HepG2 (cell line): ENCODE results near the gene ZMYND10. TPM values are rescaled to one million over a fixed set of nuclear protein-coding genes. Genes with fewer than 3 reads are reported as not detected.
A peak's percentile ranks its signal among the peaks of the same experiment; 100 is the strongest.

ENCODE experiments used
- AHDC1 ChIP-seq: sonication (generic); formaldehyde crosslinking; IDR thresholded peaks from 2 replicates; pipeline ENCODE4 v1.5.1; 2020; ENCODE audit warnings: mild to moderate bottlenecking, missing genetic modification reagents, borderline replicate concordance
- ATF3 ChIP-seq: sonication (generic); formaldehyde crosslinking; IDR thresholded peaks from 2 replicates; pipeline ENCODE4 v1.4.0; 2020; ENCODE audit warnings: missing genetic modification reagents
- FOXA3 ChIP-seq: IDR thresholded peaks from 2 replicates; pipeline ENCODE4 v1.6.1; 2016; ENCODE audit warnings: missing genetic modification reagents, missing compliant biosample characterization
- HOXA9 ChIP-seq: sonication (generic); formaldehyde crosslinking; IDR thresholded peaks from 2 replicates; pipeline ENCODE4 v1.8.1; 2022; ENCODE audit warnings: missing genetic modification reagents, mild to moderate bottlenecking, moderate library complexity, borderline replicate concordance
- IKZF1 ChIP-seq: fragments of 450-650 bp; IDR thresholded peaks from 2 replicates; pipeline ENCODE4 v1.7.1; 2016
- IRF2 ChIP-seq: IDR thresholded peaks from 2 replicates; pipeline ENCODE4 v1.6.1; 2018; ENCODE audit warnings: missing genetic modification reagents, missing compliant biosample characterization
- ISL2 ChIP-seq: sonication (generic); formaldehyde crosslinking; IDR thresholded peaks from 2 replicates; pipeline ENCODE4 v1.5.0; 2020; ENCODE audit warnings: missing genetic modification reagents
- KDM2A ChIP-seq: sonication (generic); formaldehyde crosslinking; IDR thresholded peaks from 2 replicates; pipeline ENCODE4 v1.4.0; 2020; ENCODE audit warnings: low read depth, missing genetic modification reagents, borderline replicate concordance
- MAFK ChIP-seq, 2 experiments: IDR thresholded peaks in 1 of 2; conservative IDR thresholded peaks in 1 of 2; 2 replicates each; pipeline ENCODE4 v1.6.1; 2011; ENCODE audit warnings: improper control_type of control experiment in 2 of 2, low read length in 2 of 2
- NFKB2 ChIP-seq: sonication (generic); formaldehyde crosslinking; IDR thresholded peaks from 2 replicates; pipeline ENCODE4 v1.4.0; 2020; ENCODE audit warnings: missing genetic modification reagents, borderline replicate concordance
- STAG1 ChIP-seq: sonication (generic); formaldehyde crosslinking; IDR thresholded peaks from 2 replicates; pipeline ENCODE4 v1.4.0; 2020; ENCODE audit warnings: missing genetic modification reagents
- TAF15 ChIP-seq: fragments of 200-400 bp; formaldehyde crosslinking; IDR thresholded peaks from one replicate; pipeline ENCODE4 v1.6.1; 2018; ENCODE audit warnings: mild to moderate bottlenecking, low read depth, low read length; ENCODE audit not compliant: poor library complexity, severe bottlenecking
- TGIF2 ChIP-seq: IDR thresholded peaks from 2 replicates; pipeline ENCODE4 v1.6.1; 2016; ENCODE audit warnings: control low read depth, missing compliant biosample characterization
- TOE1 ChIP-seq: sonication (generic); formaldehyde crosslinking; IDR thresholded peaks from 2 replicates; pipeline ENCODE4 v1.4.0; 2020; ENCODE audit warnings: mild to moderate bottlenecking, missing genetic modification reagents
- ZBTB26 ChIP-seq: IDR thresholded peaks from 2 replicates; pipeline ENCODE4 v1.6.1; 2016; ENCODE audit warnings: missing compliant biosample characterization, missing genetic modification reagents, borderline replicate concordance
- ZFP91 ChIP-seq: sonication (generic); formaldehyde crosslinking; IDR thresholded peaks from 2 replicates; pipeline ENCODE4 v1.9.0; 2022; ENCODE audit warnings: missing genetic modification reagents, mild to moderate bottlenecking, borderline replicate concordance
- ZFY ChIP-seq: sonication (generic); formaldehyde crosslinking; IDR thresholded peaks from 2 replicates; pipeline ENCODE4 v1.4.0; 2020; ENCODE audit warnings: missing genetic modification reagents
- ZNF138 ChIP-seq: sonication (generic); formaldehyde crosslinking; IDR thresholded peaks from 2 replicates; pipeline ENCODE4 v1.5.0; 2020; ENCODE audit warnings: mild to moderate bottlenecking, low read depth, missing genetic modification reagents
- ZNF317 ChIP-seq: sonication (generic); formaldehyde crosslinking; IDR thresholded peaks from 2 replicates; pipeline ENCODE4 v1.5.0; 2020; ENCODE audit warnings: mild to moderate bottlenecking, missing genetic modification reagents
- ZSCAN21 ChIP-seq: sonication (generic); formaldehyde crosslinking; IDR thresholded peaks from 2 replicates; pipeline ENCODE4 v1.8.0; 2022; ENCODE audit warnings: mild to moderate bottlenecking, missing genetic modification reagents, moderate library complexity, borderline replicate concordance
- polyA plus RNA-seq, 8 experiments: library from polyadenylated mRNA; depleted of rRNA in 3 of 8; stranded (reverse) in 7 of 8; unstranded in 1 of 8; fragments of >200 nt; fragmentation: Illumina TruSeq in 4 of 8; extraction: Trizol in 4 of 8; gene quantifications; 2 replicates each; pipeline versions ENCODE4 v1.2.1 to v1.2.3, GENCODE V29; 2011 to 2016; ENCODE audit warnings: low read depth in 4 of 8, missing spikeins in 1 of 8, mixed read lengths in 1 of 8; ENCODE audit not compliant: insufficient read depth in 1 of 8
- total RNA-seq, 5 experiments: library from RNA; depleted of rRNA; stranded (reverse); fragments of >200 nt; fragmentation: Illumina TruSeq; extraction: Trizol; gene quantifications; 2 replicates each; pipeline ENCODE4 v1.2.3, GENCODE V29; 2016; ENCODE audit warnings: low read depth in 1 of 5

ZMYND10 gene
- total and polyA plus RNA-seq, 2 of the 13 experiments (the other 11 are each of a cell fraction or from before 2014, with no cell fraction given) = 0.60 to 0.74 TPM

GRCh38 chr3:50324351-50325112, 21.0 kb downstream of the ZMYND10 start (continued):
- TF ChIP-seq AHDC1 (CRISPR knock-in tag) (no peak), ZSCAN21 (CRISPR knock-in tag) (peak; percentile 61; the same call in 1 of the 2 replicates), MAFK (conservative IDR thresholded peaks at IDR 0.05 in 1 of 2, IDR thresholded peaks at IDR 0.05 in 1 of 2; ENCODE audit: low read length in 2 of 2) (peak in 1 of 2 experiments; percentile 30; a peak in 1 of 4 replicates), ZFP91 (CRISPR knock-in tag) (peak; percentile 76), ATF3 (CRISPR knock-in tag) (no peak), ISL2 (peak; percentile 44; the same call in 1 of the 2 replicates), TGIF2 (peak; percentile 80), ZFY (peak; percentile 28; the same call in 1 of the 2 replicates), TAF15 (no peak), KDM2A (CRISPR knock-in tag) (peak; percentile 78; the same call in 1 of the 2 replicates), IKZF1 (no peak), FOXA3 (CRISPR knock-in tag) (peak; percentile 45; the same call in 1 of the 2 replicates), ZBTB26 (CRISPR knock-in tag) (no peak), IRF2 (CRISPR knock-in tag) (peak; percentile 68; the same call in 1 of the 2 replicates), STAG1 (CRISPR knock-in tag) (peak; percentile 95), TOE1 (CRISPR knock-in tag) (0 out of 2 replicates have a peak, but pooled peaks have one; percentile 50), HOXA9 (CRISPR knock-in tag) (no peak), ZNF317 (peak; percentile 62; the same call in 1 of the 2 replicates), NFKB2 (CRISPR knock-in tag) (peak; percentile 53; the same call in 1 of the 2 replicates), ZNF138 (CRISPR knock-in tag) (no peak)
